ENCODE results near the gene TSHZ2.

DNA sequence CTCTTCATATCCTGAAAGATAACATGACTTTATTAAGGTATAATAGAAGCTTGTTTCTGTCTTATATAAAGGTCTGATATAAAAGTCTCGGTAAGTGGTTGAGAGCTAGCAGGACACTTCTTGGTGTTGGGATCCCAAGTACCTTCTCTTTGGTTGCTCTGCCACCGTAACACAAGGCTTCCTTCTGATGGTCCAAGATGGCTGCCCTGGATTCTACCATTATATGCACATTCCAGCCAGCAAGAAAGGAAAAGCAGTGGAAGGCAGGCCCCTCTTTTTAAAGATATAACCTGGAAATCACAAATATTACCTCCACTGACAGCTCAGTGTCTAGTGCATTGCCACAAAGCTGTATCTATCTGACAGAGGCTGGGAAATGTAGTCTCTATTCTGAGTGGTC lies 75.0 kb downstream of the TSHZ2 start:
- TF ChIP-seq, protein P1, sequence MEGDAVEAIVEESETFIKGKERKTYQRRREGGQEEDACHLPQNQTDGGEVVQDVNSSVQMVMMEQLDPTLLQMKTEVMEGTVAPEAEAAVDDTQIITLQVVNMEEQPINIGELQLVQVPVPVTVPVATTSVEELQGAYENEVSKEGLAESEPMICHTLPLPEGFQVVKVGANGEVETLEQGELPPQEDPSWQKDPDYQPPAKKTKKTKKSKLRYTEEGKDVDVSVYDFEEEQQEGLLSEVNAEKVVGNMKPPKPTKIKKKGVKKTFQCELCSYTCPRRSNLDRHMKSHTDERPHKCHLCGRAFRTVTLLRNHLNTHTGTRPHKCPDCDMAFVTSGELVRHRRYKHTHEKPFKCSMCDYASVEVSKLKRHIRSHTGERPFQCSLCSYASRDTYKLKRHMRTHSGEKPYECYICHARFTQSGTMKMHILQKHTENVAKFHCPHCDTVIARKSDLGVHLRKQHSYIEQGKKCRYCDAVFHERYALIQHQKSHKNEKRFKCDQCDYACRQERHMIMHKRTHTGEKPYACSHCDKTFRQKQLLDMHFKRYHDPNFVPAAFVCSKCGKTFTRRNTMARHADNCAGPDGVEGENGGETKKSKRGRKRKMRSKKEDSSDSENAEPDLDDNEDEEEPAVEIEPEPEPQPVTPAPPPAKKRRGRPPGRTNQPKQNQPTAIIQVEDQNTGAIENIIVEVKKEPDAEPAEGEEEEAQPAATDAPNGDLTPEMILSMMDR (IDR thresholded peaks at IDR 0.05; ENCODE audit: poor library complexity), result no peak
- TF ChIP-seq EZH2 (IDR thresholded peaks at IDR 0.05; ENCODE audit: borderline replicate concordance), result no peak
- no peak for TF ChIP-seq EZH2phosphoT487 (IDR thresholded peaks at IDR 0.05; ENCODE audit: low read depth, severe bottlenecking, unreplicated experiment)
